Measurements from ENCODE around the gene CA10. TPM values are rescaled to one million over a fixed set of nuclear protein-coding genes. Genes with fewer than 3 reads are reported as not detected.

Gene CA10
- total RNA-seq, 4 donors from 2014 or later, result not detected

DNA sequence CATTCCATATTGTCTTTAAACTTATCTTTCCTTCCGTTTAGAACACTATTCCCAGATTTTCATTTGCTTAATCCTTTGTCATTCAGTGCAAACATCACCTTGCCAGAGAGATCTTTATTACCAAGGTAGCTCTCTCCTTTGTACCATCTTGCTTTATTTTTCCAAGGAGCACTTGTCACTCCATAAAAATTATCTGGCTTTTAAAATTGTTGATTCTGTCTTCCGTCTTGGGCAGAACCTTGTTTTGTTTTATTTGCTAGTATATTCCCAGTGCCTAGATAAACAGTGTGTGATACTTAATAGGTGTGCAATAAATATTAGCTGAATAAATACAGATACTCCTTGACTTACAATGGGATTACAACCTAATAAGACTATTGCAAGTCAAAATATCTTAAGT is 570.5 kb downstream of the CA10 start:
- TF ChIP-seq, protein P1, sequence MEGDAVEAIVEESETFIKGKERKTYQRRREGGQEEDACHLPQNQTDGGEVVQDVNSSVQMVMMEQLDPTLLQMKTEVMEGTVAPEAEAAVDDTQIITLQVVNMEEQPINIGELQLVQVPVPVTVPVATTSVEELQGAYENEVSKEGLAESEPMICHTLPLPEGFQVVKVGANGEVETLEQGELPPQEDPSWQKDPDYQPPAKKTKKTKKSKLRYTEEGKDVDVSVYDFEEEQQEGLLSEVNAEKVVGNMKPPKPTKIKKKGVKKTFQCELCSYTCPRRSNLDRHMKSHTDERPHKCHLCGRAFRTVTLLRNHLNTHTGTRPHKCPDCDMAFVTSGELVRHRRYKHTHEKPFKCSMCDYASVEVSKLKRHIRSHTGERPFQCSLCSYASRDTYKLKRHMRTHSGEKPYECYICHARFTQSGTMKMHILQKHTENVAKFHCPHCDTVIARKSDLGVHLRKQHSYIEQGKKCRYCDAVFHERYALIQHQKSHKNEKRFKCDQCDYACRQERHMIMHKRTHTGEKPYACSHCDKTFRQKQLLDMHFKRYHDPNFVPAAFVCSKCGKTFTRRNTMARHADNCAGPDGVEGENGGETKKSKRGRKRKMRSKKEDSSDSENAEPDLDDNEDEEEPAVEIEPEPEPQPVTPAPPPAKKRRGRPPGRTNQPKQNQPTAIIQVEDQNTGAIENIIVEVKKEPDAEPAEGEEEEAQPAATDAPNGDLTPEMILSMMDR (IDR thresholded peaks at IDR 0.05; ENCODE audit: low read depth), result no peak

- TF ChIP-seq, protein P1 (IDR thresholded peaks at IDR 0.05; ENCODE audit: low read depth), result no peak
These were observed 571.0 kb downstream of the CA10 start for GRCh38 chr17:51587516-51587915.

- TF ChIP-seq, protein P1 (IDR thresholded peaks at IDR 0.05; ENCODE audit: low read depth), result no peak
These were observed 572.9 kb downstream of the CA10 start for GRCh38 chr17:51585514-51586104.

DNA sequence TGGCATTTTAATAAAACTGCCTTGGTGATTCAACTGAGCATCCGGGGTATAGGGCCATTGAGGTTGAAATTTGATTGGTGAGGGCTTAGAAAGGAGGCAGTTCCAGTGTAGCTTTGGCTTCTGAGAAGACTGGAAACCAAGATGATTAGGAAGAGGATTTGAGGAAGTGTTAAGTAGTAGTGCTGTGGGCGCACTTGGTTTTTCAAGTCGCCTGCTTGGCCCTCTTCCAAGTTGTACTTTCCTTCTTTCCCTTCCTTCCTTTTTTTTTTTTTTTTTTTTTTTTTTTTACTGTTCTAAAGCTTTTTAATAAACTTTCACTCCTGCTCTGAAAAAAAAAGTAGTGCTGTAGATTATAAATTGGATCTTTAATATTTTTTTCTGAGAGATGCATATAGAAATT is 577.6 kb downstream of the CA10 start:
- TF ChIP-seq, protein P1 (IDR thresholded peaks at IDR 0.05; ENCODE audit: low read depth), result no peak

All from subcutaneous adipose tissue (tissue), 4 donors.